GM20000 (cell line): ENCODE results near the gene CACNA1D.
"Not testable (repeated sequence)": the region's sequence is repeated elsewhere in the genome, so short reads cannot be mapped to it uniquely, and the experiment has no call there.

ENCODE experiments used
- DNase-seq: peaks from one replicate; pipeline ENCODE4 v3.0.0; 2012; ENCODE audit warnings: low spot score
- CTCF ChIP-seq: IDR thresholded peaks from 2 replicates; pipeline ENCODE4 v1.5.1; 2012; ENCODE audit warnings: mild to moderate bottlenecking, control low read depth; ENCODE audit errors: extremely low read depth, missing control alignments

CACNA1D gene

GRCh38 chr3:53493963-53494791 is at the start of gene CACNA1D:
Gene CACNA1D (plus strand): TSS chr3:53494611. CDS start chr3:53495167, 556 bp downstream.
- peak; percentile 62 for DNase-seq
- no peak for TF ChIP-seq CTCF

- no peak for DNase-seq
- no peak for TF ChIP-seq CTCF
Observed at GRCh38 chr3:53457068-53457467, 37.3 kb upstream of the CACNA1D start.

GRCh38 chr3:53460326-53460725 is 34.1 kb upstream of the CACNA1D start:
- no peak for TF ChIP-seq CTCF
- DNase-seq, result no peak

- no peak for DNase-seq
- TF ChIP-seq CTCF, result no peak
Observed at GRCh38 chr3:53464424-53464823, 30.0 kb upstream of the CACNA1D start.

- not testable (repeated sequence) for DNase-seq
Observed at GRCh38 chr3:53469758-53470157, 24.7 kb upstream of the CACNA1D start.

- TF ChIP-seq CTCF, result no peak
- no peak for DNase-seq
Observed at GRCh38 chr3:53473422-53473821, 21.0 kb upstream of the CACNA1D start.

GRCh38 chr3:53476372-53476771 is 18.0 kb upstream of the CACNA1D start:
- not testable (repeated sequence) for DNase-seq

GRCh38 chr3:53477689-53478088 is 16.7 kb upstream of the CACNA1D start:
- DNase-seq, result not testable (repeated sequence)

GRCh38 chr3:53478166-53478830 is 16.1 kb upstream of the CACNA1D start:
- no peak for DNase-seq
- TF ChIP-seq CTCF, result no peak
